GM18907 (cell line): Measurements from ENCODE around the gene LARGE2.

ENCODE experiments used
- ATAC-seq: cut with Tn5 transposase; IDR thresholded peaks from one replicate; pipeline ENCODE4 v1.9.1; 2021; ENCODE audit warnings: mild to moderate bottlenecking, moderate library complexity; ENCODE audit not compliant: unreplicated experiment

Gene LARGE2

GRCh38 chr11:45949992-45950407, 27.5 kb downstream of the LARGE2 start:
- ATAC-seq = no peak

- ATAC-seq = no peak
Observed at GRCh38 chr11:45959851-45960250, 37.4 kb downstream of the LARGE2 start.

GRCh38 chr11:45960387-45961095, 38.1 kb downstream of the LARGE2 start:
- no peak for ATAC-seq

GRCh38 chr11:45961751-45962240, 39.3 kb downstream of the LARGE2 start:
- no peak for ATAC-seq

GRCh38 chr11:45964911-45965389, 42.5 kb downstream of the LARGE2 start:
- ATAC-seq = no peak

- no peak for ATAC-seq
Observed at GRCh38 chr11:45967506-45967905, 45.0 kb downstream of the LARGE2 start.

GRCh38 chr11:45968901-45969300, 46.4 kb downstream of the LARGE2 start:
- no peak for ATAC-seq

GRCh38 chr11:45973601-45974000, 51.1 kb downstream of the LARGE2 start:
- no peak for ATAC-seq

- no peak for ATAC-seq
Observed at GRCh38 chr11:45974806-45975205, 52.4 kb downstream of the LARGE2 start.
